CD14-positive monocyte (primary cell): ENCODE results near the gene SLC28A1. TPM values are rescaled to one million over a fixed set of nuclear protein-coding genes. Genes with fewer than 3 reads are reported as not detected.
A peak's percentile ranks its signal among the peaks of the same experiment; 100 is the strongest.

Experiments
- DNase-seq, 3 donors: peaks; one replicate each; pipeline ENCODE4 v3.0.0-alpha.2; 2011 to 2022
- H2AFZ ChIP-seq: 2 replicates; pipeline ENCODE4 v1.6.0; 2012; ENCODE audit warnings: mild to moderate bottlenecking, low read depth, low read length, inconsistent platforms; ENCODE audit not compliant: insufficient read depth, poor library complexity, severe bottlenecking
- H3K27ac ChIP-seq, 2 donors: 1 replicate in 1 of 2; 2 replicates in 1 of 2; pipeline ENCODE4 v1.5.1; 2012 to 2013; ENCODE audit warnings: low read length in 2 of 2, control low read depth in 1 of 2, inconsistent platforms in 1 of 2, low read depth in 1 of 2, mild to moderate bottlenecking in 1 of 2
- H3K27me3 ChIP-seq, 2 donors: one replicate each; pipeline versions ENCODE4 v1.6.0 to v1.6.1; 2011 to 2013; ENCODE audit warnings: low read length in 2 of 2; ENCODE audit not compliant: control insufficient read depth in 2 of 2, insufficient read depth in 2 of 2
- H3K36me3 ChIP-seq, 2 donors: replicated peaks in 1 of 2; 1 replicate in 1 of 2; 2 replicates in 1 of 2; pipeline versions ENCODE4 v1.5.1 to v1.6.1; 2012 to 2013; ENCODE audit warnings: low read length in 2 of 2, control low read depth in 1 of 2, inconsistent platforms in 1 of 2, mild to moderate bottlenecking in 1 of 2; ENCODE audit not compliant: insufficient read depth in 2 of 2, control insufficient read depth in 1 of 2
- H3K4me1 ChIP-seq, 2 donors: 1 replicate in 1 of 2; 2 replicates in 1 of 2; pipeline versions ENCODE4 v1.5.1 to v1.6.1; 2012 to 2013; ENCODE audit warnings: low read length in 2 of 2, control low read depth in 1 of 2, inconsistent platforms in 1 of 2, mild to moderate bottlenecking in 1 of 2, moderate library complexity in 1 of 2; ENCODE audit not compliant: insufficient read depth in 2 of 2, control insufficient read depth in 1 of 2
- H3K4me2 ChIP-seq: replicated peaks from 2 replicates; pipeline ENCODE3; 2012; ENCODE audit warnings: low read length, moderate library complexity, mild to moderate bottlenecking; ENCODE audit not compliant: poor library complexity, severe bottlenecking; ENCODE audit errors: extremely low read depth
- H3K4me3 ChIP-seq, 3 experiments: fragments of 200-600 bp in 1 of 3; sonication (generic) in 1 of 3; replicated peaks in 1 of 3; 1 replicate in 2 of 3; 2 replicates in 1 of 3; pipeline ENCODE4 v1.5.1; 2011 to 2013; ENCODE audit warnings: low read length in 3 of 3, mild to moderate bottlenecking in 3 of 3, control low read depth in 2 of 3, low read depth in 2 of 3, inconsistent platforms in 1 of 3, moderate library complexity in 1 of 3
- H3K79me2 ChIP-seq: 2 replicates; pipeline ENCODE4 v1.6.0; 2012; ENCODE audit warnings: mild to moderate bottlenecking, control low read depth, inconsistent platforms, low read length, moderate library complexity; ENCODE audit not compliant: insufficient read depth
- H3K9ac ChIP-seq: 2 replicates; pipeline ENCODE4 v1.6.0; 2017; ENCODE audit warnings: low read length, mild to moderate bottlenecking; ENCODE audit not compliant: insufficient read depth, poor library complexity, severe bottlenecking
- H3K9me3 ChIP-seq, 2 donors: replicated peaks in 1 of 2; 1 replicate in 1 of 2; 2 replicates in 1 of 2; pipeline versions ENCODE4 v1.5.1 to v1.6.1; 2012 to 2013; ENCODE audit warnings: low read length in 2 of 2, control low read depth in 1 of 2; ENCODE audit not compliant: control insufficient read depth in 1 of 2, insufficient read depth in 1 of 2
- H4K20me1 ChIP-seq: 2 replicates; pipeline ENCODE4 v1.6.0; 2012; ENCODE audit warnings: mild to moderate bottlenecking, low read length, control low read depth, moderate library complexity; ENCODE audit not compliant: insufficient read depth
- H3K27ac Mint-ChIP-seq, 7 donors: one replicate each; pipeline ENCODE4 v1.8.0; 2020; ENCODE audit warnings: mild to moderate bottlenecking in 7 of 7, mixed read lengths in 7 of 7, moderate library complexity in 6 of 7, inconsistent platforms in 2 of 7
- H3K27me3 Mint-ChIP-seq, 3 donors: one replicate each; pipeline ENCODE4 v1.8.0; 2021 to 2022; ENCODE audit warnings: low read depth in 3 of 3, mild to moderate bottlenecking in 3 of 3, mixed read lengths in 3 of 3, moderate library complexity in 3 of 3, inconsistent platforms in 1 of 3
- H3K36me3 Mint-ChIP-seq, 2 donors: one replicate each; pipeline ENCODE4 v1.8.0; 2020; ENCODE audit warnings: mixed read lengths in 2 of 2, inconsistent platforms in 1 of 2, mild to moderate bottlenecking in 1 of 2
- H3K4me1 Mint-ChIP-seq: one replicate; pipeline ENCODE4 v1.8.0; 2020; ENCODE audit warnings: mild to moderate bottlenecking, mixed read lengths
- H3K4me3 Mint-ChIP-seq, 2 donors: one replicate each; pipeline ENCODE4 v1.8.0; 2020; ENCODE audit warnings: mild to moderate bottlenecking in 2 of 2, mixed read lengths in 2 of 2, moderate library complexity in 1 of 2
- H3K9me3 Mint-ChIP-seq, 7 donors: one replicate each; pipeline ENCODE4 v1.8.0; 2020 to 2022; ENCODE audit warnings: mixed read lengths in 7 of 7, mild to moderate bottlenecking in 6 of 7, moderate library complexity in 6 of 7, inconsistent platforms in 2 of 7
- WGBS: methylation state at CpG from one replicate; pipeline ENCODE4 v1.1.5; 2013; ENCODE audit warnings: missing lambda C conversion rate; ENCODE audit not compliant: insufficient coverage; 5-methylcytosine and 5-hydroxymethylcytosine counted together
- intact Hi-C, 2 donors: fragments of 100-400 bp; cut with micrococcal nuclease; formaldehyde crosslinking; loops; one replicate each; pipeline versions ENCODE4 v1.15.0 to v1.15.1; 2023
- polyA plus RNA-seq, 3 donors: library from polyadenylated mRNA; depleted of rRNA in 1 of 3; unstranded in 2 of 3; stranded (reverse) in 1 of 3; fragments of 300-500 nt in 2 of 3; fragments of >200 nt in 1 of 3; fragmentation: Illumina TruSeq in 2 of 3; gene quantifications; 1 replicate in 2 of 3; 2 replicates in 1 of 3; pipeline ENCODE4 v1.2.3, GENCODE V29; 2012 to 2021
- TF ChIP-seq, protein P1 (sequence below): fragments of 200-600 bp; IDR thresholded peaks from one replicate; pipeline ENCODE4 v1.8.0; 2022; ENCODE audit warnings: antibody characterized with exemption, mild to moderate bottlenecking

The SLC28A1 gene
- polyA plus RNA-seq, 3 donors, result not detected

DNA sequence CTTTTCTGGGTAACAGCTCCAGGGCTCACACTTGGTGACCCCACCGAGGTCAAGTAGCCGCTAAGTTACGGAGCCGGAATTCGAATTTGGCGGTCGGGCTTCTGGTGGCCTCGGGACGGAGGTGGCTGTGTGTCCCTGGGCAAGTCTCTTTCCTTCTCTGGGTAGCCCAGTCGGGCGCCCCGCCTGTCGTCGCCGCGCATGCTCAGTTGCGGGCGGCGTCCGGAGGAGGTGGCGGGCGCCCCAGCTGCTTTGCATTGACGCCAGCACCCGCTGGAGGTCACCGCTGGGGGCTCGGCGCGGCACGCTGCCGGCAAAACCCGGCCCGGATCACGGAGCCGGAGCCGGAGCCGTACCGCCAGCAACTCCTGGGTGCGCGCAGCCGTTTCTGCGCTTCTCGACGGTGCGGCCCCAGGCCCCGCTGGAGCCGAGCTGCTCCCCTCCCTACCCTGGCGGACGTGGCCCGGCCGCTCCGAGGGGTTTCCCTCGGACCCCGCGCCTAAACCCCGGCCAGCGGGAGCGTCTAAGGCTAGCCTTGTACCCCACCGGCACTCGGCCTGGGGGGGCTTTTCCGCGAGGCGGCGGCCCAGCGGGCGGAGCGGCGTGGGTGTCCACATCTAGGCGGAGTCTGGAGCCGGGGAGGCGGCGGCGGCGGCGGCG lies 96.7 kb downstream of the SLC28A1 start:
- TF ChIP-seq, protein P1, sequence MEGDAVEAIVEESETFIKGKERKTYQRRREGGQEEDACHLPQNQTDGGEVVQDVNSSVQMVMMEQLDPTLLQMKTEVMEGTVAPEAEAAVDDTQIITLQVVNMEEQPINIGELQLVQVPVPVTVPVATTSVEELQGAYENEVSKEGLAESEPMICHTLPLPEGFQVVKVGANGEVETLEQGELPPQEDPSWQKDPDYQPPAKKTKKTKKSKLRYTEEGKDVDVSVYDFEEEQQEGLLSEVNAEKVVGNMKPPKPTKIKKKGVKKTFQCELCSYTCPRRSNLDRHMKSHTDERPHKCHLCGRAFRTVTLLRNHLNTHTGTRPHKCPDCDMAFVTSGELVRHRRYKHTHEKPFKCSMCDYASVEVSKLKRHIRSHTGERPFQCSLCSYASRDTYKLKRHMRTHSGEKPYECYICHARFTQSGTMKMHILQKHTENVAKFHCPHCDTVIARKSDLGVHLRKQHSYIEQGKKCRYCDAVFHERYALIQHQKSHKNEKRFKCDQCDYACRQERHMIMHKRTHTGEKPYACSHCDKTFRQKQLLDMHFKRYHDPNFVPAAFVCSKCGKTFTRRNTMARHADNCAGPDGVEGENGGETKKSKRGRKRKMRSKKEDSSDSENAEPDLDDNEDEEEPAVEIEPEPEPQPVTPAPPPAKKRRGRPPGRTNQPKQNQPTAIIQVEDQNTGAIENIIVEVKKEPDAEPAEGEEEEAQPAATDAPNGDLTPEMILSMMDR, result no peak
- Mint-ChIP-seq H3K4me3 (peak overlapping the region; percentile 95), H3K27ac (peak overlapping the region; percentile 93 to 98 (median 97)), H3K4me1 (peaks cover 39% of the 10 kb centered on the region), H3K36me3 (peaks cover 0 to 3% of the 10 kb centered on the region in 2 donors), H3K9me3 (no peaks in the 10 kb centered on the region), H3K27me3 (peaks cover 14 to 24% (median 15%) of the 10 kb centered on the region in 3 donors)
- Histone ChIP-seq H3K4me1 (peaks cover 22 to 26% of the 10 kb centered on the region in 2 donors), H3K4me3 (peak overlapping the region; percentile 87 to 97 (median 96)), H3K4me2 (peak overlapping the region; percentile 85), H3K9me3 (no peaks in the 10 kb centered on the region), H3K36me3 (no peaks in the 10 kb centered on the region), H3K27ac (peak overlapping the region; percentile 92 to 94), H4K20me1 (peaks cover 34% of the 10 kb centered on the region), H2AFZ (peak overlapping the region; percentile 92), H3K27me3 (peaks cover 0 to 9% of the 10 kb centered on the region in 2 donors), H3K79me2 (peaks cover 34% of the 10 kb centered on the region), H3K9ac (peak overlapping the region; percentile 88)
- peak; percentile 93 to 96 (median 95) for DNase-seq
- intact Hi-C loops, result loop anchor here in 1 of 2 donors (5.0 to 10.0 kb wide), 2 partner anchors 61 to 266 kb away; partner anchors contain the start of gene SEC11A
- WGBS, result under 1% methylated on average over 71 of the region's 75 CpGs

- intact Hi-C loops, result loop anchor here in 1 of 2 donors (5.0 to 10.0 kb wide), 2 partner anchors 60 to 267 kb away; partner anchors contain the start of gene SEC11A
- Histone ChIP-seq H3K27me3 (peaks cover 0 to 9% of the 10 kb centered on the region in 2 donors), H2AFZ (peak within 1 kb of the TSS; percentile 92), H3K79me2 (peaks cover 40% of the 10 kb centered on the region), H3K9ac (peak within 1 kb of the TSS; percentile 88), H3K36me3 (no peaks in the 10 kb centered on the region), H3K4me3 (peak within 1 kb of the TSS; percentile 87 to 97 (median 96)), H3K27ac (peak within 1 kb of the TSS; percentile 92 to 94), H3K4me2 (peak within 1 kb of the TSS; percentile 85), H3K4me1 (peaks cover 22 to 26% of the 10 kb centered on the region in 2 donors), H4K20me1 (peaks cover 40% of the 10 kb centered on the region), H3K9me3 (no peaks in the 10 kb centered on the region)
- Mint-ChIP-seq H3K27me3 (peaks cover 14 to 24% (median 15%) of the 10 kb centered on the region in 3 donors), H3K9me3 (no peaks in the 10 kb centered on the region), H3K27ac (peak within 1 kb of the TSS; percentile 93 to 98 (median 97)), H3K4me1 (peaks cover 43% of the 10 kb centered on the region), H3K4me3 (peak within 1 kb of the TSS; percentile 97 to 99), H3K36me3 (peaks cover 0 to 5% of the 10 kb centered on the region in 2 donors)
- TF ChIP-seq, protein P1, result no peak
- whole genome bisulfite sequencing, result under 1% methylated on average over 95 of the region's 95 CpGs
- DNase-seq, result peak; percentile 32 to 44 (median 35)
Measured at GRCh38 chr15:84981711-84982300, 97.3 kb downstream of the SLC28A1 start, which contains the start of gene PDE8A. Gene PDE8A, plus strand, starts transcription at chr15:84981856. Its CDS starts 307 bp downstream, at chr15:84982163.
